HG02970 (cell line): Measurements from ENCODE around the gene CHRNE.
"Not testable (repeated sequence)": the region's sequence is repeated elsewhere in the genome, so short reads cannot be mapped to it uniquely, and the experiment has no call there.

Experiments
- ATAC-seq: cut with Tn5 transposase; IDR thresholded peaks from one replicate; pipeline ENCODE4 v1.9.1; 2021; ENCODE audit warnings: mild to moderate bottlenecking, moderate library complexity, moderate number of reproducible peaks; ENCODE audit not compliant: unreplicated experiment, low FRiP score

The CHRNE gene

GRCh38 chr17:4858068-4858881 is 44.6 kb downstream of the CHRNE start:
- ATAC-seq, result no peak

- not testable (repeated sequence) for ATAC-seq
Measured at GRCh38 chr17:4857347-4857746, 45.6 kb downstream of the CHRNE start.

GRCh38 chr17:4856937-4857314 is 46.0 kb downstream of the CHRNE start:
- ATAC-seq, result no peak

GRCh38 chr17:4856271-4856936 is 46.5 kb downstream of the CHRNE start:
- no peak for ATAC-seq

GRCh38 chr17:4854111-4854681 is 48.7 kb downstream of the CHRNE start:
- ATAC-seq, result no peak

- no peak for ATAC-seq
Measured at GRCh38 chr17:4853208-4853671, 49.7 kb downstream of the CHRNE start.

GRCh38 chr17:4852567-4853207 is 50.2 kb downstream of the CHRNE start:
- no peak for ATAC-seq

GRCh38 chr17:4851084-4851483 is 51.8 kb downstream of the CHRNE start:
- ATAC-seq, result no peak

- no peak for ATAC-seq
Measured at GRCh38 chr17:4850246-4850645, 52.7 kb downstream of the CHRNE start.

GRCh38 chr17:4849011-4849536 is 53.8 kb downstream of the CHRNE start:
- ATAC-seq, result no peak
